ENCODE data around the gene INO80E.

The INO80E gene

GRCh38 chr16:29993191-29993902 lies 2.7 kb upstream of the INO80E start:
- DNase-seq: no peak

- peak; percentile 36 for DNase-seq
Measured at GRCh38 chr16:29993903-29994599, 2.0 kb upstream of the INO80E start.

GRCh38 chr16:29994600-29995323 lies 1.3 kb upstream of the INO80E start:
- DNase-seq: peak; percentile 81

DNA sequence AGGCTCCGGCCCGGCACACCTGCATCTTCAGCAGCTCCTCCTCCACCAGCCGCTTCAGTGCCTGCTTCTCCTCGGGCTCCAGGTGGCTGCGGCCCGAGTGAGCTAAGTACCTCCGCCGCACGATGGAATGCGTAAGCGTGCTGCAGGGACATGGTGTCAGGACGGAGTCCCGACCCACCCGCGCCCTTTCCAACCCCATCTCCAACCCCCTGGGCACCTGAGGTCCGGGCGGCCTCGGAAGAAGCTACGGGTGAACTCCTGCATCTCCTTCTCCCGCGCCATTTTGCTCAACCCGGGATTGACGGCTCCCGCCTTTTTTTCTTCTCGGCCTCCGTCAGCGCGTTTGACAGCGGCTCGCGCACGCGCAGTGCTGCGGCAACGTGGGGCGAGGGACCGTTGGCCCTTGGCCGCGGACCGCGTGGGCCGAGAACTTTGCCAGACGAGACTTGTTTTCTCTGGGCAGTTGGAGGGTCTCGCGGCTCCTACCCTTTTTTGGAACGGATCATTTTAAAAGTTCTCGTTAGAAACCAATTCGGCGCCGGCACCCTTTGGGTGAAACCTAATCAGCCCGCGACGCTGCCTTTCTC lies 624 bp upstream of the INO80E start, which contains the start of gene HIRIP3:
HIRIP3 (minus strand) TSS at position 294 of the 587 bp plus-strand sequence; CDS start at position 282, 12 bp downstream.
- DNase-seq: peak; percentile 95

DNA sequence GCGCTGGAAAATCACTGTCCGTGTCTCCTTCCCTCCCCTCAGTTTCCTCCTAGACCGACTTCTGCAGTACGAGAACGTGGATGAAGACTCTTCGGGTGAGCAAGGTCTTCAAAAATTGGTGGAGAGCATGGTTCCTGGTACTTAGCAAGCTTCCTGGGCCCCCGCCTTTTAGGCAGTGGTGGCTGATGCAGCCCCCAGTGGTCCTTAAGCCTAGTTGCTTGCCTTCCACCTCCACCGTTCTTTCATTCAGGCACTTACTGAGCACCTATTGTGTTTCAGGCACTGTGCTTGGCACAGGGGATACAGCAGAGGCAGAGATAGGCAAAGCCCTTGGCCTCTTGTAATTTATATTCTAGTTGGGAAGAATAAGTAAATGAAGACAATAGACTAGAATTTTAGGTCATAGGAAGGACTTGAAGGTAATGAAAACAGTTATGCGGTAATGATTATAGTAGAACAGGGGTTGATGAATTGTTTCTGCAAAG lies 767 bp downstream of the INO80E start:
- DNase-seq: no peak

- DNase-seq: no peak
Measured at GRCh38 chr16:29999605-30000004, 3.6 kb downstream of the INO80E start.

DNA sequence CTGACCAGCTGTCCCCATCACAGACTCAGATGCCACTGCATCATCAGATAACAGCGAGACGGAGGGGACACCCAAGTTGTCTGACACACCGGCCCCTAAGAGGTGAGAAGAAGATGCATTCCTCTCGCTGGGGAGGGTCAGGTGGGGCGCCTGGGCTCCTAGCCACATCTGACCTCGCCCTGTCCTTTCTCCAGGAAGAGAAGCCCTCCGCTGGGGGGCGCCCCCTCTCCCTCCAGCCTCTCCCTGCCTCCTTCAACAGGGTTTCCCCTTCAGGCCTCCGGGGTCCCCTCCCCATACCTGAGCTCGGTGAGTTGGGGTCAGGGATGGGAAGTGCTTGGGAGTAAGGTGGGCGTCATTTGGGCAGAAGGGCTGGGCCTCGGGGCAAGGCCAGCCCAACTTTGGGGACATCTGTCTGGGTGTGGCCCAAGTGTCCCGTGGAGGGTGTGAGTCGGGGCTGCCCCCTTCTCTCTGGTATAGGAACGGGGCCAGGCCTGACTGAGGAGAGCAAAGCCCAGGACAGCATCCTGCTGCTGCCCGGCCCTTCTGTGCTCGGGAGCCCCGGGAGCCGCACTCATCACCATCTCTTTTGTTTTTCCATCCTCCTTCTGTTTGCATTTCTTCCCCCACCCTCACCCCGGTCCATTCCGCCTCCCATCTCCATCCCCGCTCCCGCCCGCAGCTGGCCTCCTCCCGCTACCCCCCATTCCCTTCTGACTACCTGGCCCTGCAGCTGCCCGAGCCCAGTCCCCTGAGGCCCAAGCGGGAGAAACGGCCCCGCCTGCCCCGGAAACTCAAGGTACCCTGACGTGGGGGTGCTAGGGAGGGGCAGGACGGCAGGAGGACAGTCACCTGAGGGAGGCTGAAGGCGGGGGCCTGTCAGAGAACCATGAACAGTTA lies 4.9 kb downstream of the INO80E start:
- DNase-seq: no peak

- DNase-seq: no peak
Measured at GRCh38 chr16:30002614-30003346, 6.7 kb downstream of the INO80E start.

DNA sequence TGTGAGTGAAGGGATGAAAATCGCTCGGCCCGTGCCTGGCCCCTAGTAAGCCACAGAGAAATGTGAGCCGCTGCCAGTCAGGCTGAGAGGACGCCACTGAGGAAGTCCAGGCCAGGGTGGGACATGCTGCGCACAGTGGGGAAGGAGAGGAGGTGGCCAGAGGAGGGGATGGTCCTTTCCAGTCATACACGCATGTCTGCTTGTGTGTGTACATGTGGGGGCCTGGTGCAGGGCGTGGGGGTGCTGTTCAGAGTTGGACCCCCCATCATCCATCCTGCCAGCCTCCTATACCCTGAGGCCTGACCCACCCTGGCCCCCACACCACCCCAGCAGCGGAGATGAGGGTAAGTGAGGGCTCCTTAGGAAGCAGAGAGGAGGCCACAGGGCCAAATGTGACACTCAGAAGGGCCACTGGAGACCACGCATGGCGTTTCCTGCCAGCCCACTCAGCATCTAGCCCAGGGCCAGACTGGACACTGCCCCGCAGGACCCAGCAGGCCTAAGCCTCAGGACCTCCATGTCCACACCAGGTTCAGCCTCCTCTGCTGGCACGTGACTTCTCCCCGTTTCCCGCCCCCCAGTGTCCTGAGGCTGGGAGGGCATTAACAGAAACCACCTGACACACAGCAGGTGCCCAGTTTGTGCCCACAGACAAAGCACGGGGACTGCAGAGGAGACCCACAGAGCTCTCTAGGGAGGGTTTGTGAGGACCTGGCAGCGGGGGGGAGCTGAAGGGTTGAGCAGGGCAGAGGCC lies 7.8 kb downstream of the INO80E start:
- no peak for DNase-seq

GRCh38 chr16:30004424-30004776 lies 8.4 kb downstream of the INO80E start:
- DNase-seq: no peak

- no peak for DNase-seq
Measured at GRCh38 chr16:30004811-30005242, 8.8 kb downstream of the INO80E start.

- DNase-seq: peak; percentile 61
Measured at GRCh38 chr16:30005341-30006094, 9.5 kb downstream of the INO80E start.

- no peak for DNase-seq
Measured at GRCh38 chr16:30006095-30006473, 10.0 kb downstream of the INO80E start.

- no peak for DNase-seq
Measured at GRCh38 chr16:30006659-30007377, 10.8 kb downstream of the INO80E start.

- no peak for DNase-seq
Measured at GRCh38 chr16:30007378-30007895, 11.4 kb downstream of the INO80E start.

- DNase-seq: no peak
Measured at GRCh38 chr16:30009085-30009862, 13.2 kb downstream of the INO80E start.

DNA sequence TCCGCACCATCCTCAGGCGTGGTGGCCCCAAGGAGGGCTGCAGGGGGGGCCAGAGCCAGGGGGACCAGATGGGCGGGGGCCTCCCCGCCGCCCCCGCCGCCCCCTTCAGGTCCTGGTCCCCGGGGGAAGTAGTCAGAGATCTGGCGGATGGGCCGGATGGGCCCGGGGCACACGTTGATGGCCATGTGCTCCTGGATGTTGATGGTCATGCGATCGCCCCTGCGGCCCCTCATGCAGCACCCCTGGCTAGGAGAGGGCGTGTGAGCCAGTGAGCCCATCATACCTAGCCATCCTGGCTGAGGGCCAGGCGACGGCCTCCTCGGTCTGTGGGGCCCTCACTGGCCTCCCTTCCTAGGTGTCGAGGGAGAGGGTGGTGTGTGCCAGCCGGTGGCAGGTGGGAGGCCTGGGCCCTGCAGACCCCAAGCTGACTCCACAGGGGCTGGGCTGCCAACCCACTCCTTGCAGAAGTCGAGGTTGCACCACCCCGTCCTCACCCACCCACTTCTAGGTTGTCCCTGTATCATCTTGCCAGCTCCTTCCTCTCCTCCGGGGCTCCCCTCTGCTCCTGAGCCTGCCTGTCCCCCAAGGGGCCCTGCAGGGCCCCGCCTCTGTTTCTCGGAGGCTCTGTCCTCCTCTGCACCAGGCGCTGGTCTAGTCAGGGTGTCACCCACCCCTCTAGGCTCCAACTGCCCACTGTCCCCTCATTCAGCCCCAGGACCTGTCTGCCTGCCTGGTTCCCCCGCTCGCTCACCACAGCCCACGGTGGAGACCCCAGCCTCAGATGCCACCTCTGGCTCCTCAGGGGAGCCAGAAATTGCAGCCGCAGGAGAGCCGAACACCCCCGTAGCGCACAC lies 14.2 kb downstream of the INO80E start:
- DNase-seq: no peak

Data from OCI-M1 (cell line).